Suprapubic skin (tissue), 4 donors: ENCODE measurements around the gene INPP5K. TPM values are rescaled to one million over a fixed set of nuclear protein-coding genes. Genes with fewer than 3 reads are reported as not detected.

Experiments used
- DNase-seq, 2 donors: peaks; one replicate each; pipeline ENCODE4 v3.0.0-alpha.2; 2019; ENCODE audit warnings: low spot score in 2 of 2
- H3K27ac ChIP-seq: fragments of 200-600 bp; sonication (generic); one replicate; pipeline ENCODE4 v1.5.1; 2019
- H3K27me3 ChIP-seq: fragments of 200-600 bp; sonication (generic); one replicate; pipeline ENCODE4 v1.5.1; 2019
- H3K36me3 ChIP-seq: fragments of 200-600 bp; sonication (generic); one replicate; pipeline ENCODE4 v1.5.1; 2019
- H3K4me1 ChIP-seq: fragments of 200-600 bp; sonication (generic); one replicate; pipeline ENCODE4 v1.5.1; 2019
- H3K4me3 ChIP-seq: fragments of 200-600 bp; sonication (generic); one replicate; pipeline ENCODE4 v1.5.1; 2019; ENCODE audit warnings: mild to moderate bottlenecking
- H3K9me3 ChIP-seq: fragments of 200-600 bp; sonication (generic); one replicate; pipeline ENCODE4 v1.5.1; 2019
- CTCF ChIP-seq, 2 donors: fragments of 200-600 bp in 1 of 2; fragments of 450-650 bp in 1 of 2; sonication (generic) in 1 of 2; IDR thresholded peaks; one replicate each; pipeline ENCODE4 v1.5.1; 2016 to 2019; ENCODE audit warnings: antibody characterized with exemption in 2 of 2, mild to moderate bottlenecking in 1 of 2, moderate library complexity in 1 of 2
- EP300 ChIP-seq: sonication (generic); formaldehyde crosslinking; IDR thresholded peaks from one replicate; pipeline ENCODE4 v1.6.1; 2017; ENCODE audit warnings: antibody characterized with exemption
- POLR2A ChIP-seq, 2 donors: fragments of 450-650 bp; IDR thresholded peaks; one replicate each; pipeline ENCODE4 v1.6.1; 2017; ENCODE audit warnings: antibody characterized with exemption in 2 of 2, mild to moderate bottlenecking in 2 of 2, moderate library complexity in 2 of 2
- POLR2AphosphoS5 ChIP-seq, 3 donors: sonication (generic); formaldehyde crosslinking; IDR thresholded peaks; one replicate each; pipeline ENCODE4 v1.6.1; 2017; ENCODE audit warnings: antibody characterized with exemption in 3 of 3
- WGBS: methylation state at CpG from one replicate; pipeline ENCODE4 v1.1.5; 2018; 5-methylcytosine and 5-hydroxymethylcytosine counted together
- total RNA-seq, 4 donors: library from RNA; depleted of rRNA; stranded (reverse); fragments of >200 nt; gene quantifications; one replicate each; pipeline ENCODE4 v1.1.0, GENCODE V29; 2016

INPP5K gene
- total RNA-seq, 4 donors from 2014 or later, result 91.8 to 160 (median 123) TPM

- Histone ChIP-seq H3K27me3 (no peaks in the 10 kb centered on the region), H3K9me3 (no peaks in the 10 kb centered on the region), H3K4me1 (peaks cover 63% of the 10 kb centered on the region), H3K27ac (no peak overlapping the region), H3K4me3 (peak overlapping the region; percentile 96), H3K36me3 (no peaks in the 10 kb centered on the region)
- TF ChIP-seq CTCF (IDR thresholded peaks at IDR 0.05), result no peak
- no peak for TF ChIP-seq POLR2A (IDR thresholded peaks at IDR 0.05)
- TF ChIP-seq POLR2AphosphoS5 (IDR thresholded peaks at IDR 0.05), result no peak
- no peak for TF ChIP-seq EP300
- no peak for DNase-seq
- WGBS, result 80% methylated on average over 7 of the region's 7 CpGs
Measured at GRCh38 chr17:1560858-1561355, 44.5 kb upstream of the INPP5K start.

- TF ChIP-seq POLR2A (IDR thresholded peaks at IDR 0.05) (no peak), CTCF (IDR thresholded peaks at IDR 0.05) (no peak), EP300 (no peak), POLR2AphosphoS5 (IDR thresholded peaks at IDR 0.05) (no peak)
- no peaks in the 10 kb centered on the region for H3K27me3 ChIP-seq
- no peak for DNase-seq
- WGBS, result 61% methylated on average over 22 of the region's 22 CpGs
- peaks cover 69% of the 10 kb centered on the region for H3K4me1 ChIP-seq
- no peak overlapping the region for H3K4me3 ChIP-seq
- H3K27ac ChIP-seq, result no peak overlapping the region
- no peaks in the 10 kb centered on the region for H3K36me3 ChIP-seq
- no peaks in the 10 kb centered on the region for H3K9me3 ChIP-seq
Measured at GRCh38 chr17:1560101-1560857, 43.9 kb upstream of the INPP5K start.

- Histone ChIP-seq H3K4me1 (peaks cover 78% of the 10 kb centered on the region), H3K4me3 (no peak overlapping the region), H3K27me3 (no peaks in the 10 kb centered on the region), H3K9me3 (no peaks in the 10 kb centered on the region), H3K27ac (peak overlapping the region; percentile 5), H3K36me3 (no peaks in the 10 kb centered on the region)
- WGBS, result 68% methylated on average over 10 of the region's 10 CpGs
- DNase-seq, result no peak
- TF ChIP-seq POLR2A (IDR thresholded peaks at IDR 0.05) (no peak), EP300 (no peak), CTCF (IDR thresholded peaks at IDR 0.05) (no peak), POLR2AphosphoS5 (IDR thresholded peaks at IDR 0.05) (no peak)
Measured at GRCh38 chr17:1559047-1560043, 42.9 kb upstream of the INPP5K start.

GRCh38 chr17:1558401-1558800 is 42.0 kb upstream of the INPP5K start:
- no peak for DNase-seq
- peak overlapping the region; percentile 78 for H3K27ac ChIP-seq
- no peaks in the 10 kb centered on the region for H3K9me3 ChIP-seq
- 68% methylated on average over 2 of the region's 3 CpGs for WGBS
- no peak for TF ChIP-seq POLR2A (IDR thresholded peaks at IDR 0.05)
- no peak for TF ChIP-seq POLR2AphosphoS5 (IDR thresholded peaks at IDR 0.05)
- no peak for TF ChIP-seq EP300
- TF ChIP-seq CTCF (IDR thresholded peaks at IDR 0.05), result no peak
- no peaks in the 10 kb centered on the region for H3K27me3 ChIP-seq
- peaks cover 83% of the 10 kb centered on the region for H3K4me1 ChIP-seq
- H3K4me3 ChIP-seq, result no peak overlapping the region
- no peaks in the 10 kb centered on the region for H3K36me3 ChIP-seq
